H7 (cell line): ENCODE results near the gene ABCA12. TPM values are rescaled to one million over a fixed set of nuclear protein-coding genes. Genes with fewer than 3 reads are reported as not detected.
A peak's percentile ranks its signal among the peaks of the same experiment; 100 is the strongest.

ENCODE experiments used
- DNase-seq: peaks from one replicate; pipeline ENCODE4 v3.0.0; 2012
- H3K27me3 ChIP-seq: 2 replicates; pipeline ENCODE4 v1.6.0; 2011; ENCODE audit warnings: mild to moderate bottlenecking, low read length; ENCODE audit not compliant: control insufficient read depth, insufficient read depth
- H3K36me3 ChIP-seq: replicated peaks from 2 replicates; pipeline ENCODE4 v1.5.1; 2011; ENCODE audit warnings: low read length; ENCODE audit not compliant: control insufficient read depth, insufficient read depth
- H3K4me3 ChIP-seq: 2 replicates; pipeline ENCODE4 v1.5.1; 2011; ENCODE audit warnings: low read depth, mild to moderate bottlenecking, control low read depth, low read length, moderate library complexity; ENCODE audit not compliant: insufficient read depth
- total RNA-seq: library from RNA; depleted of rRNA; stranded (reverse); fragments of >200 nt; shearing (Covaris generic); gene quantifications from 2 replicates; pipeline ENCODE4 v1.2.3, GENCODE V29; 2014

The ABCA12 gene
- total RNA-seq, 1 experiment from 2014 or later = not detected

GRCh38 chr2:215036314-215036713, 102.1 kb downstream of the ABCA12 start:
- no peaks in the 10 kb centered on the region for H3K36me3 ChIP-seq
- no peaks in the 10 kb centered on the region for H3K27me3 ChIP-seq
- DNase-seq = no peak
- no peak overlapping the region for H3K4me3 ChIP-seq

DNA sequence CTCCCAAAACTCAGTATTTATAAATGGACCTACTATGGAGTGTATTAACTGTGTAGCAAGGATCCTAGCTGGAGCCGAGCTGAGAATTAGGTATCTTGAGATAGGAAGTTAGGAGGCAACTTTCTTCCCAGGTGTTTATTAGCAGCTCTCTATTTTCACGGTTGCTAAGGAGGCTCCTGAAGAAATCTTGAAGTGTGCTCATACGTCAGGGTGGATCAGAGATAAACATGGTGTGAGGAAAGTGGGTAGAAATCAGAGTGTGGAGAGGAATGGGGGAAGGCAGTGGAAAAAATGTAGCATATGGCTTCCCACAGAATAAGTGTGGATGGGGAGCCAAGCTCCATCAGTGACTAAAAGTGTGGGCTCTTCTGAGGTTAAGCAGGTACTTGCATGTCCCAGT, 104.3 kb downstream of the ABCA12 start:
- Histone ChIP-seq H3K27me3 (no peaks in the 10 kb centered on the region), H3K4me3 (no peak overlapping the region), H3K36me3 (no peaks in the 10 kb centered on the region)
- DNase-seq = no peak

DNA sequence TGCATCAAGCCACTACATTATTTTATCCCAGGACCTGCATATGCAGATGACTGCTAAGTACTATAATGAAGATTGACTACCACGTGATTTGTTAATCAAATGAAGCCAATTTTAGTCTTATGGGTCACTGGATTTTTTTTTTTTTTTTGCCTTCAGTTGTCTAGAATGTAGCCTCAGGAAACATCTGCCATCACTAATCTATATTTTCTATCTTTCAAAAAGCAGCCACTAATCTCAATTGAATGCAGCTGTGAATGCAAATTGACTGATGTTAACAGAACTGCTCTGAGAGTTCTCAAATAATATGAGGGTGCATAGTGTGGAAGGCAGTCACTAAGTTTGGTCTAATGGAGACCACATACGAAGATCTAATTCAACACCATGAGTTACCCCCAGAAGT, 106.3 kb downstream of the ABCA12 start:
- H3K36me3 ChIP-seq = no peaks in the 10 kb centered on the region
- H3K4me3 ChIP-seq = no peak overlapping the region
- no peaks in the 10 kb centered on the region for H3K27me3 ChIP-seq
- no peak for DNase-seq

- Histone ChIP-seq H3K4me3 (no peak overlapping the region), H3K36me3 (no peaks in the 10 kb centered on the region), H3K27me3 (no peaks in the 10 kb centered on the region)
- DNase-seq = no peak
Observed at GRCh38 chr2:215031321-215031720, 107.1 kb downstream of the ABCA12 start.

DNA sequence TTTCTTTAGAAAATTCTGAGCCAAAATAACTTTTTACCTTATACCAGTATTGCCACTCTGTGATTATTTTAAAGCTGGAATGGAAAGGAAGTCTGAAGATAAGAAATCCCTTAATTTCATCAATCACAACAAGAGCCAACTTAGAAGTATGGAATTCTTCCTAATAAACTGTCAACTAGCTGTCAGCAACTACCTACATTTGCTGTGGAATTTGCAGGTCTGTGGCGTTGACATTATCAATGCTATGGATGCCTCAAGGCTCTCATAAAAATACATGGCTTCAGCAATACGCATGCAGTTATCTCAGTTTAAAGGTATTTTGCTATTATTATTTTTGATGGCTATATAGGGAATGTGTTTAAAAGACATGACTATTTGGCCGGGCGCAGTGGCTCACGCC, 108.5 kb downstream of the ABCA12 start:
- H3K4me3 ChIP-seq = no peak overlapping the region
- no peaks in the 10 kb centered on the region for H3K27me3 ChIP-seq
- no peak for DNase-seq
- no peaks in the 10 kb centered on the region for H3K36me3 ChIP-seq

DNA sequence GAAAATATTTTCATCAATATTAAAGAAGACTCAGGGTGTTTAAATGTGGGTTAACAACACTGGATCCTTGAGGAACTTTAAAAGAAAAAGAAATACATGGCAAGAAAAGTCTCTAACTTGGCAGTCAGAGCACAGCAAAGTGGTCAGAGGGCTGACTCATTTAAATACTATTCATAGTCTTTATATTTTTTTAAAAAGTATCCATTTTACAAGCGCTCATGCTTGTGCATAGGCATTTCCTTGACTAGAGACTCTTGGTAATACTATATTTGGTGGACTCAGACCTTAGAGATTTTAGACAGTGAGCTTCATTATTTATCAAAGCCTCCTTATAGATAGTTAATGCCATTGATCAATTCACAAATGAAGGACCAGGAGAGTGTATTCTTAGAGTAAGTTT, 110.2 kb downstream of the ABCA12 start:
- Histone ChIP-seq H3K27me3 (no peaks in the 10 kb centered on the region), H3K4me3 (no peak overlapping the region), H3K36me3 (no peaks in the 10 kb centered on the region)
- DNase-seq = no peak

DNA sequence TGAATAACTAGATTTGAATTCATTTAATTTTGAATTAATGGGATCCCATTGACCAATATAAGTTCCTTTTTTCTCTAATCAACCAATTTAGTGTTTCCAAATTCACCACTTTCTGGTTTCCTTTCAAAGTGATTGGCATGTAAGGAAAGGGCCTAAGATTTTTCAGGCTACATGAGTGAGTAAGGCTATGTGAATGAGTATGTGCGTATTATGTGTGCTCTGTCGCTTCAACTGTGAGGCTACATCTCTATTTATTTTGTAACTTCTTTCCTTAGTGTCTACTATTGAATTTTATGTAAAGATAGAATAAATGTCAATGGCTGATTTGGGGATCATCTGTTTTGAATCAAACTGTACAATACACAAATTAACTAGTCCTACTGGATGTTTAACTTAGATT, 110.6 kb downstream of the ABCA12 start:
- Histone ChIP-seq H3K27me3 (no peaks in the 10 kb centered on the region), H3K36me3 (no peaks in the 10 kb centered on the region), H3K4me3 (no peak overlapping the region)
- no peak for DNase-seq

- no peak for DNase-seq
- Histone ChIP-seq H3K36me3 (no peaks in the 10 kb centered on the region), H3K4me3 (no peak overlapping the region), H3K27me3 (no peaks in the 10 kb centered on the region)
Observed at GRCh38 chr2:215022910-215023309, 115.5 kb downstream of the ABCA12 start.

DNA sequence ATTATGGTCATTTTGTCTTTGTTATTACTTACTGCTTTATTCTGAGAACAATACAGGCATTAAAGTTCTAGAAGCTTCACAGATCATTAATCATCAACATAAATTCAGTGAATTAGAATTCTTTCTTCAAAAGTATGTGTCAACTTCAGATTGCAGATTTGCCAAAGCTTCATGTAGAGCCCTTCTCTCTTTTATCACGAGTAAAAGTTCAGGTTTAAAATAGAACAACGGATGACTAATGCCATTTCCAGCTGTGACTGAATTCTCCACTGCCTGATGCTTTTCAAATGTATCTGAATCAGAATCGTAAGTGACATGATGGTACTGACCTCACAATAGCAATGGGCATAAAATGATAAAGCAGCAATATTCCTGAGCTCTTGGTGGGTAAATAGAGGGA, 116.0 kb downstream of the ABCA12 start:
- H3K4me3 ChIP-seq = no peak overlapping the region
- H3K36me3 ChIP-seq = no peaks in the 10 kb centered on the region
- no peaks in the 10 kb centered on the region for H3K27me3 ChIP-seq
- DNase-seq = no peak

- Histone ChIP-seq H3K27me3 (no peaks in the 10 kb centered on the region), H3K4me3 (no peak overlapping the region), H3K36me3 (no peaks in the 10 kb centered on the region)
- DNase-seq = no peak
Observed at GRCh38 chr2:215020283-215020682, 118.1 kb downstream of the ABCA12 start.

DNA sequence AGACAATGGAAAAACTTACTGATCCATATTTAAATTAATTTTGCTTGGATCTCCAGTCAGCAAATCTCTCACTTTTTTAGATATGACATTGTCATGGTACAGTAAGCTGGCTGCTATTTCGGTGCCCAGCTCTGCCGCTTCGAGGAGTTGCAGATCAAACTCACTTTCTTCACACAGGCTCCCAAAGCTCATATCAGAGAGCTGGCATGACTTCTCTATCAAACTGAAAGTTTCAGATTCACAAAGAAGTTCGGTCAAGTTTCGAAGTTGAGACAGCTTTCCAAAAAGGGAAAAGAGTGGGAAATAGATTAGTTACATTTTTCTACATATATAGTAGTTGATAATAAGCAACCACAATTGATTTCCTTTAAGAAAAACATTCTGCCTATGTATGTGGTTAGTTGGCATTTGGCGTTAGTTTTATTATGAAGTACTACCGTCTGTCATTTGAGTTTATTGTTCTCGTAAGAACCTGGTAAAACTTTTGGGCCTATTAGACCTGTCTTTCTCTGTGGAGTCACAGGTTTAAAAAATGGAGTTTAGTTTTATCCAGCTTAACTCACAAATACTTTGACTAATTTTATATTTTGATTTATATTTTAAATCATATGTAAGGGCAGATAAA, 118.8 kb downstream of the ABCA12 start:
- H3K36me3 ChIP-seq = no peaks in the 10 kb centered on the region
- no peaks in the 10 kb centered on the region for H3K27me3 ChIP-seq
- no peak for DNase-seq
- H3K4me3 ChIP-seq = no peak overlapping the region

DNA sequence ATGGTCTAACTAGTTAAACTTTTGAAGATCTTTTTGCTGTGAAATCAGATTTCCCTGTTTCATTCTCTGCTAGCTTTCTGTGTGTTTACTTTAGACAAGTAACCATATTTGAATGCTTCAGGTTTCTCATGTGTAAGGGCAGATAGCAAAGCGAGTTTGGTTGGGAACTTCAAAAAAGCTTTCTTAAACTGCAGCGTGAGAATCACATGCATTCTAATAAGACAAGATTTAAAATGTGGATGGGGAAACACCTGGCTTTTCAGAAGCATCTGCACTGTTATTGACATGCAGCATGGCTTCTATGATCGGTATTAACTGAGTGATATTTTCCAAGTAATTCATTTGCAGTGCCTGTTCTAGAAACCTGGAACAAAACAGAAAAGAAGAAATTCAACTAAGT, 119.3 kb downstream of the ABCA12 start:
- no peaks in the 10 kb centered on the region for H3K27me3 ChIP-seq
- DNase-seq = no peak
- H3K4me3 ChIP-seq = no peak overlapping the region
- H3K36me3 ChIP-seq = no peaks in the 10 kb centered on the region

DNA sequence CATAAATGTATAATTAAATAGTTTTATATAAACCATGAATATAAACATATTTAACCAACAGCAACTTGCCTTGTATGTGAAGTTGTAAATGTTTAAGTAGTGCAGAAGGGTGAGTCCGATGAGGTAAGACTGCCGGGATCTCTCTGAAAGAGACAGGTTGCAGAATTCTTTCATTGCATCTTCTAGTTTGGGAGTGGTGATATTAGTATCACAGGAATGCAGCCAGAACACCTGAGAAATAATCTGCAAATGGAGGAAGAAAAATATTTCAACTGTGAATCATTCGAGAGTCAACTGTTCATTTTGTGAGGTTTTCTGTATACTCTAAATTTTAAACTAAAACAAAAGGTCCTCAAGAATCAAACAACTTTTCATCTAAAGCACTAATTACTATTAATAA, 123.0 kb downstream of the ABCA12 start:
- Histone ChIP-seq H3K4me3 (no peak overlapping the region), H3K27me3 (no peaks in the 10 kb centered on the region), H3K36me3 (no peaks in the 10 kb centered on the region)
- DNase-seq = no peak

GRCh38 chr2:215010390-215010789, 128.0 kb downstream of the ABCA12 start:
- Histone ChIP-seq H3K36me3 (no peaks in the 10 kb centered on the region), H3K4me3 (no peak overlapping the region), H3K27me3 (no peaks in the 10 kb centered on the region)
- DNase-seq = no peak

DNA sequence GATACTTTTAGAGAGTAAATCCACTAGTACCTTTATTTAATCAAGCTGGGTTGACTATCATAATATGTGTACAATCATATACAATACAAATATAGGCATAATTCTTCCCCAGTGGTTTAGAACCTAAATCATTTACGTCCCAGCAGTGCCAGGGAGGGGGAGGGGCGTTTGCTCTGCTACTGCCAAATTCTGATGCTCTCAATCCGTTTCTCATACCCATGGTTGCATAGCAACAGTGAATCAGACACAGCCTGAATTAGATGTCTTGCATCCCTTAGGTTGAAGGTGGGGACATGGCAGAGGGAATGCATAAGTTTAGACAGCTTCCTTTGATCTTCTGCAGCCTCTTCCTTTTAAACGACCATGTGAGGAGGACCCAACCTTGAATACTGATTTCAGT, 135.4 kb downstream of the ABCA12 start:
- Histone ChIP-seq H3K27me3 (no peaks in the 10 kb centered on the region), H3K36me3 (no peaks in the 10 kb centered on the region), H3K4me3 (no peak overlapping the region)
- DNase-seq = no peak

DNA sequence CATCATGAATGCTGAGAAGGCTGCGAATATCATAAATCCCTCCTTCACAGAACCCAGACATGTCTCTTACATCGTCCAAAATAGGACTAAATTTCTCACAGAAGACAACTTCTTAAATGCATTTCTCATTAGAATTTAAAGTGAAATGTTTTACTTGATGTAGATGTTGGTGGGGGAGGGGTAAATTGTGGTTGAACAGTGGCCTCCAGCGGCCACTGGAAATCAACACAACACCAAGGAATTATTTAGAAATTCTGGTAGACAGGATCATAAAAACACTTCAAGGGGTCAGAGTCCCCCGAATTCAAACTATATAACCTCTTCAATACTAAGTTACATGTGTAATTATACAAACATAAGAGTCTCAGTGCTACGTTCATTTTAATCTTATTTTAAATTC, 135.9 kb downstream of the ABCA12 start:
- peak; percentile 22 for DNase-seq
- Histone ChIP-seq H3K36me3 (no peaks in the 10 kb centered on the region), H3K4me3 (no peak overlapping the region), H3K27me3 (no peaks in the 10 kb centered on the region)
